ENCODE measurements around the gene KMT5B. TPM values are rescaled to one million over a fixed set of nuclear protein-coding genes. Genes with fewer than 3 reads are reported as not detected.

Gene KMT5B
- total RNA-seq, 1 experiment from 2014 or later = 35.1 TPM

DNA sequence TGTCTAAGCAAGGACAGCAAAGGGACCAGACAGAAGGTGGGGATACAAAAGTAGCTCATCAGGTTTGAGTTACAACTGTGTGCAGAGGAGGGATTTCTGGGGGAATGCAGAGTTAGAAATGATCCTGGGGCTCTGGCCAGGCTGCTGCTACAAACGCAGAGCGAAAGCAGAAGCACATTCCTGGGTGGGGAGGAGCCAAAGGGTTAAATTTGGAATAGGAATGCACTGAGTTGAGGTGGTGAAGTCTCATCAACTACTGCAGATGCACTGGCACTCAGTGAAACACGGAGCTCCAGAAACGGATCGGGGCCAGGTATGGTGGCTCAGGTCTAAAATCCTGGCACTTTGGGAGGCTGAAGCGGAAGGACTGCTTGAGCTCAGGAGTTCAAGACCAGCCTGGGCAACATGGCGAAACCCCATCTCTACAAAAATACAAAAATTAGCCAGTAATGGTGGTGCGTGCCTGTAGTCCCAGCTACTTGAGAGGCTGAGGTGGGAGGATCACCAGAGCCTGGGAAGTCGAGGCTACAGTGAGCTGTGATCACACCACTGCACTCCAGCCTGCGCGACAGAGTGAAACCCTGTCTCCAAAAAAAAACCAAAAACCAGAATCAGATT, 95.1 kb downstream of the KMT5B start:
- Histone ChIP-seq H3K4me2 (ENCODE audit: low read length) (peak overlapping the region; percentile 92), H3K9me2 (ENCODE audit: insufficient read depth) (no peaks in the 10 kb centered on the region), H4K20me1 (ENCODE audit: insufficient read depth) (peaks cover 12% of the 10 kb centered on the region; the same call in 1 of the 2 replicates), H3K4me1 (ENCODE audit: control insufficient read depth in 1 of 2, insufficient read depth in 2 of 2, low read length in 2 of 2) (peaks cover 17 to 48% of the 10 kb centered on the region in 2 experiments), H3K36me3 (ENCODE audit: control insufficient read depth in 1 of 2, insufficient read depth in 2 of 2, low read length in 2 of 2) (no peaks in the 10 kb centered on the region), H3K4me3 (replicated peaks in 1 of 2; ENCODE audit: low read depth in 1 of 2, low read length in 2 of 2) (no peak overlapping the region), H3K79me2 (ENCODE audit: insufficient read depth, low read length) (peaks cover 69% of the 10 kb centered on the region), H3K27me3 (ENCODE audit: insufficient read depth, low read length) (no peaks in the 10 kb centered on the region), H2AFZ (ENCODE audit: low read depth, low read length, poor library complexity, severe bottlenecking) (no peak overlapping the region), H3K9ac (ENCODE audit: low read length) (no peak overlapping the region), H3K9me3 (ENCODE audit: control insufficient read depth in 1 of 2, insufficient read depth in 1 of 2, low read depth in 1 of 2, low read length in 2 of 2) (no peaks in the 10 kb centered on the region), H3K27ac (ENCODE audit: low read depth, low read length) (no peak overlapping the region)
- intact Hi-C loops (cut with micrococcal nuclease) = no loop called here
- ChIA-PET POLR2A (interaction anchor here (0.8 to 1.0 kb wide), 2 partner anchors 10 to 17 kb away, joined by 3 read pairs; no protein-coding TSS in a partner anchor), RAD21 (ENCODE audit: low non-redundant PET in 1 of 2, low total read pairs in 2 of 2, uncharacterized antibody in 2 of 2, unreplicated experiment in 2 of 2) (no interaction called here), CTCF (no interaction called here)
- BruUV-seq (replicated peaks) = no TSS peak
- ATAC-seq (no peak), DNase-seq (ENCODE audit: low read depth, low spot score) (no peak)
- TF ChIP-seq POLR2A (IDR thresholded peaks at IDR 0.05; ENCODE audit: borderline replicate concordance, extremely low read depth, insufficient read depth, insufficient read length) (no peak), TCF7L2 (IDR thresholded peaks at IDR 0.05; ENCODE audit: borderline replicate concordance, extremely low read depth, insufficient read depth, insufficient read length) (no peak), CBX3 (IDR thresholded peaks at IDR 0.05; ENCODE audit: low read depth) (no peak), ZNF274 (IDR thresholded peaks at IDR 0.05; ENCODE audit: low read depth, low read length) (no peak), CEBPB (IDR thresholded peaks at IDR 0.05; ENCODE audit: low read depth) (no peak), EZH2phosphoT487 (IDR thresholded peaks at IDR 0.05; ENCODE audit: borderline replicate concordance) (no peak), EGR1 (IDR thresholded peaks at IDR 0.05; ENCODE audit: low read depth) (no peak), EZH2 (IDR thresholded peaks at IDR 0.05) (no peak), POLR2AphosphoS5 (IDR thresholded peaks at IDR 0.05; ENCODE audit: low read depth, low read length) (no peak), SIN3A (IDR thresholded peaks at IDR 0.05; ENCODE audit: low read depth) (no peak)
- TF ChIP-seq, protein P1, sequence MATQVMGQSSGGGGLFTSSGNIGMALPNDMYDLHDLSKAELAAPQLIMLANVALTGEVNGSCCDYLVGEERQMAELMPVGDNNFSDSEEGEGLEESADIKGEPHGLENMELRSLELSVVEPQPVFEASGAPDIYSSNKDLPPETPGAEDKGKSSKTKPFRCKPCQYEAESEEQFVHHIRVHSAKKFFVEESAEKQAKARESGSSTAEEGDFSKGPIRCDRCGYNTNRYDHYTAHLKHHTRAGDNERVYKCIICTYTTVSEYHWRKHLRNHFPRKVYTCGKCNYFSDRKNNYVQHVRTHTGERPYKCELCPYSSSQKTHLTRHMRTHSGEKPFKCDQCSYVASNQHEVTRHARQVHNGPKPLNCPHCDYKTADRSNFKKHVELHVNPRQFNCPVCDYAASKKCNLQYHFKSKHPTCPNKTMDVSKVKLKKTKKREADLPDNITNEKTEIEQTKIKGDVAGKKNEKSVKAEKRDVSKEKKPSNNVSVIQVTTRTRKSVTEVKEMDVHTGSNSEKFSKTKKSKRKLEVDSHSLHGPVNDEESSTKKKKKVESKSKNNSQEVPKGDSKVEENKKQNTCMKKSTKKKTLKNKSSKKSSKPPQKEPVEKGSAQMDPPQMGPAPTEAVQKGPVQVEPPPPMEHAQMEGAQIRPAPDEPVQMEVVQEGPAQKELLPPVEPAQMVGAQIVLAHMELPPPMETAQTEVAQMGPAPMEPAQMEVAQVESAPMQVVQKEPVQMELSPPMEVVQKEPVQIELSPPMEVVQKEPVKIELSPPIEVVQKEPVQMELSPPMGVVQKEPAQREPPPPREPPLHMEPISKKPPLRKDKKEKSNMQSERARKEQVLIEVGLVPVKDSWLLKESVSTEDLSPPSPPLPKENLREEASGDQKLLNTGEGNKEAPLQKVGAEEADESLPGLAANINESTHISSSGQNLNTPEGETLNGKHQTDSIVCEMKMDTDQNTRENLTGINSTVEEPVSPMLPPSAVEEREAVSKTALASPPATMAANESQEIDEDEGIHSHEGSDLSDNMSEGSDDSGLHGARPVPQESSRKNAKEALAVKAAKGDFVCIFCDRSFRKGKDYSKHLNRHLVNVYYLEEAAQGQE (IDR thresholded peaks at IDR 0.05; ENCODE audit: low read depth) = no peak
- TF ChIP-seq, protein P2, sequence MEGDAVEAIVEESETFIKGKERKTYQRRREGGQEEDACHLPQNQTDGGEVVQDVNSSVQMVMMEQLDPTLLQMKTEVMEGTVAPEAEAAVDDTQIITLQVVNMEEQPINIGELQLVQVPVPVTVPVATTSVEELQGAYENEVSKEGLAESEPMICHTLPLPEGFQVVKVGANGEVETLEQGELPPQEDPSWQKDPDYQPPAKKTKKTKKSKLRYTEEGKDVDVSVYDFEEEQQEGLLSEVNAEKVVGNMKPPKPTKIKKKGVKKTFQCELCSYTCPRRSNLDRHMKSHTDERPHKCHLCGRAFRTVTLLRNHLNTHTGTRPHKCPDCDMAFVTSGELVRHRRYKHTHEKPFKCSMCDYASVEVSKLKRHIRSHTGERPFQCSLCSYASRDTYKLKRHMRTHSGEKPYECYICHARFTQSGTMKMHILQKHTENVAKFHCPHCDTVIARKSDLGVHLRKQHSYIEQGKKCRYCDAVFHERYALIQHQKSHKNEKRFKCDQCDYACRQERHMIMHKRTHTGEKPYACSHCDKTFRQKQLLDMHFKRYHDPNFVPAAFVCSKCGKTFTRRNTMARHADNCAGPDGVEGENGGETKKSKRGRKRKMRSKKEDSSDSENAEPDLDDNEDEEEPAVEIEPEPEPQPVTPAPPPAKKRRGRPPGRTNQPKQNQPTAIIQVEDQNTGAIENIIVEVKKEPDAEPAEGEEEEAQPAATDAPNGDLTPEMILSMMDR (IDR thresholded peaks at IDR 0.05 in 2 of 3, conservative IDR thresholded peaks at IDR 0.05 in 1 of 3; ENCODE audit: borderline replicate concordance in 1 of 3, insufficient read depth in 1 of 3, low read depth in 2 of 3, low read length in 2 of 3) = no peak
- TF ChIP-seq, protein P3, sequence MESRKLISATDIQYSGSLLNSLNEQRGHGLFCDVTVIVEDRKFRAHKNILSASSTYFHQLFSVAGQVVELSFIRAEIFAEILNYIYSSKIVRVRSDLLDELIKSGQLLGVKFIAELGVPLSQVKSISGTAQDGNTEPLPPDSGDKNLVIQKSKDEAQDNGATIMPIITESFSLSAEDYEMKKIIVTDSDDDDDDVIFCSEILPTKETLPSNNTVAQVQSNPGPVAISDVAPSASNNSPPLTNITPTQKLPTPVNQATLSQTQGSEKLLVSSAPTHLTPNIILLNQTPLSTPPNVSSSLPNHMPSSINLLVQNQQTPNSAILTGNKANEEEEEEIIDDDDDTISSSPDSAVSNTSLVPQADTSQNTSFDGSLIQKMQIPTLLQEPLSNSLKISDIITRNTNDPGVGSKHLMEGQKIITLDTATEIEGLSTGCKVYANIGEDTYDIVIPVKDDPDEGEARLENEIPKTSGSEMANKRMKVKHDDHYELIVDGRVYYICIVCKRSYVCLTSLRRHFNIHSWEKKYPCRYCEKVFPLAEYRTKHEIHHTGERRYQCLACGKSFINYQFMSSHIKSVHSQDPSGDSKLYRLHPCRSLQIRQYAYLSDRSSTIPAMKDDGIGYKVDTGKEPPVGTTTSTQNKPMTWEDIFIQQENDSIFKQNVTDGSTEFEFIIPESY (IDR thresholded peaks at IDR 0.05; ENCODE audit: extremely low read depth, insufficient replicate concordance, low read length) = no peak

Data from HCT116 (cell line).